Caco-2 (cell line): ENCODE data around the gene COMMD1. TPM values are rescaled to one million over a fixed set of nuclear protein-coding genes. Genes with fewer than 3 reads are reported as not detected.

Experiments
- BruUV-seq: library from RNA; stranded (reverse); fragments of 400-500 nt; replicated peaks from 2 replicates; lab custom pipeline; 2021; lab: Mats Ljungman, UMichigan
- CTCF ChIA-PET: fragments of 300-600 bp; sonication (Branson Sonifier 250); formaldehyde crosslinking; loops from one replicate; lab custom pipeline; 2022; ENCODE audit warnings: antibody characterized with exemption; lab: Charles Lee
- POLR2A ChIA-PET: fragments of 300-600 bp; sonication (Branson Sonifier 250); formaldehyde crosslinking; loops from one replicate; lab custom pipeline; 2022; ENCODE audit warnings: antibody characterized with exemption; lab: Charles Lee
- DNase-seq, 2 experiments: peaks; one replicate each; pipeline versions ENCODE4 v3.0.0 to v3.0.0-alpha.2; 2020 to 2022
- H3K27me3 ChIP-seq: replicated peaks from 2 replicates; pipeline ENCODE4 v1.6.0; 2011; ENCODE audit warnings: low read length; ENCODE audit not compliant: control insufficient read depth, insufficient read depth
- H3K36me3 ChIP-seq: 2 replicates; pipeline ENCODE4 v1.5.1; 2011; ENCODE audit warnings: low read length; ENCODE audit not compliant: control insufficient read depth, insufficient read depth
- H3K4me1 ChIP-seq: fragments of 250-450 bp; sonication (Bioruptor Pico); 2 replicates; pipeline ENCODE4 v1.5.1; 2020; ENCODE audit warnings: mild to moderate bottlenecking
- H3K4me3 ChIP-seq: 2 replicates; pipeline ENCODE4 v1.5.1; 2011; ENCODE audit warnings: low read depth, mild to moderate bottlenecking, control low read depth, low read length
- H3K9me3 ChIP-seq: fragments of 250-450 bp; sonication (Bioruptor Pico); 2 replicates; pipeline ENCODE4 v1.5.1; 2020; ENCODE audit warnings: mild to moderate bottlenecking, moderate library complexity
- H3K27ac Mint-ChIP-seq: one replicate; pipeline ENCODE4 v1.8.0; 2022; ENCODE audit warnings: mixed read lengths; ENCODE audit not compliant: unreplicated experiment
- H3K27me3 Mint-ChIP-seq: one replicate; pipeline ENCODE4 v1.8.0; 2022; ENCODE audit warnings: mixed read lengths; ENCODE audit not compliant: insufficient read depth, unreplicated experiment
- H3K36me3 Mint-ChIP-seq: one replicate; pipeline ENCODE4 v1.8.0; 2022; ENCODE audit warnings: mild to moderate bottlenecking, mixed read lengths; ENCODE audit not compliant: insufficient read depth, unreplicated experiment
- H3K4me1 Mint-ChIP-seq: one replicate; pipeline ENCODE4 v1.8.0; 2022; ENCODE audit warnings: low read depth, mixed read lengths; ENCODE audit not compliant: unreplicated experiment
- H3K4me3 Mint-ChIP-seq: one replicate; pipeline ENCODE4 v1.8.0; 2022; ENCODE audit warnings: mild to moderate bottlenecking, moderate library complexity, mixed read lengths; ENCODE audit not compliant: unreplicated experiment
- H3K9me3 Mint-ChIP-seq: one replicate; pipeline ENCODE4 v1.8.0; 2022; ENCODE audit warnings: mixed read lengths; ENCODE audit not compliant: unreplicated experiment
- CTCF ChIP-seq, 2 experiments: fragments of 200-600 bp in 1 of 2; IDR thresholded peaks; 1 replicate in 1 of 2; 2 replicates in 1 of 2; pipeline versions ENCODE4 v1.5.1 to v1.8.0; 2011 to 2022; ENCODE audit warnings: antibody characterized with exemption in 1 of 2, control low read depth in 1 of 2, inconsistent platforms in 1 of 2, low read depth in 1 of 2, low read length in 1 of 2, mild to moderate bottlenecking in 1 of 2, moderate library complexity in 1 of 2; ENCODE audit not compliant: insufficient read depth in 1 of 2, severe bottlenecking in 1 of 2, unreplicated experiment in 1 of 2
- intact Hi-C: fragments of 100-400 bp; cut with micrococcal nuclease; formaldehyde crosslinking; loops from one replicate; pipeline ENCODE4 v1.10.0; 2022; ENCODE audit not compliant: unreplicated experiment
- total RNA-seq: library from RNA; stranded (reverse); gene quantifications from 2 replicates; pipeline ENCODE4 v1.2.3, GENCODE V29; 2022

COMMD1 gene
- total RNA-seq, 1 experiment from 2014 or later: 56.7 TPM

- CTCF ChIA-PET: no interaction called here
- no TSS peak for BruUV-seq
- Histone ChIP-seq H3K36me3 (no peaks in the 10 kb centered on the region), H3K27me3 (no peaks in the 10 kb centered on the region), H3K9me3 (no peaks in the 10 kb centered on the region), H3K4me1 (no peaks in the 10 kb centered on the region), H3K4me3 (no peak overlapping the region)
- intact Hi-C loops: no loop called here
- POLR2A ChIA-PET: no interaction called here
- H3K9me3 Mint-ChIP-seq: no peaks in the 10 kb centered on the region
- H3K4me1 Mint-ChIP-seq: no peaks in the 10 kb centered on the region
- H3K36me3 Mint-ChIP-seq: no peaks in the 10 kb centered on the region
- no peak for DNase-seq
- H3K27ac Mint-ChIP-seq: no peak overlapping the region
- TF ChIP-seq CTCF (IDR thresholded peaks at IDR 0.05; ENCODE audit: insufficient read depth in 1 of 2, low read depth in 1 of 2, low read length in 1 of 2, severe bottlenecking in 1 of 2, unreplicated experiment in 1 of 2): no peak
- no peaks in the 10 kb centered on the region for H3K27me3 Mint-ChIP-seq
- H3K4me3 Mint-ChIP-seq: no peak overlapping the region
These were observed 271.3 kb downstream of the COMMD1 start for GRCh38 chr2:62176801-62177200.

GRCh38 chr2:62177392-62178049, 272.0 kb downstream of the COMMD1 start:
- Histone ChIP-seq H3K9me3 (no peaks in the 10 kb centered on the region), H3K36me3 (no peaks in the 10 kb centered on the region), H3K4me3 (no peak overlapping the region), H3K27me3 (no peaks in the 10 kb centered on the region), H3K4me1 (no peaks in the 10 kb centered on the region)
- DNase-seq: no peak
- H3K27ac Mint-ChIP-seq: no peak overlapping the region
- ChIA-PET CTCF (no interaction called here), POLR2A (interaction anchor here (0.5 kb wide), 1 partner anchor 50 kb away, joined by 3 read pairs; no protein-coding TSS in a partner anchor)
- no peaks in the 10 kb centered on the region for H3K27me3 Mint-ChIP-seq
- H3K4me3 Mint-ChIP-seq: no peak overlapping the region
- no peaks in the 10 kb centered on the region for H3K4me1 Mint-ChIP-seq
- H3K36me3 Mint-ChIP-seq: no peaks in the 10 kb centered on the region
- no peaks in the 10 kb centered on the region for H3K9me3 Mint-ChIP-seq
- BruUV-seq: no TSS peak
- intact Hi-C loops: no loop called here
- TF ChIP-seq CTCF (IDR thresholded peaks at IDR 0.05; ENCODE audit: insufficient read depth in 1 of 2, low read depth in 1 of 2, low read length in 1 of 2, severe bottlenecking in 1 of 2, unreplicated experiment in 1 of 2): no peak

GRCh38 chr2:62178741-62179271, 273.3 kb downstream of the COMMD1 start:
- no peak overlapping the region for H3K4me3 ChIP-seq
- H3K36me3 ChIP-seq: no peaks in the 10 kb centered on the region
- Mint-ChIP-seq H3K27ac (no peak overlapping the region), H3K27me3 (no peaks in the 10 kb centered on the region), H3K36me3 (no peaks in the 10 kb centered on the region), H3K9me3 (no peaks in the 10 kb centered on the region), H3K4me1 (no peaks in the 10 kb centered on the region), H3K4me3 (no peak overlapping the region)
- no peaks in the 10 kb centered on the region for H3K9me3 ChIP-seq
- ChIA-PET POLR2A (no interaction called here), CTCF (no interaction called here)
- intact Hi-C loops: no loop called here
- no TSS peak for BruUV-seq
- no peak for DNase-seq
- H3K4me1 ChIP-seq: no peaks in the 10 kb centered on the region
- H3K27me3 ChIP-seq: no peaks in the 10 kb centered on the region
- TF ChIP-seq CTCF (IDR thresholded peaks at IDR 0.05; ENCODE audit: insufficient read depth in 1 of 2, low read depth in 1 of 2, low read length in 1 of 2, severe bottlenecking in 1 of 2, unreplicated experiment in 1 of 2): no peak
